K562 (cell line): ENCODE measurements around the gene SLC9B1. TPM values are rescaled to one million over a fixed set of nuclear protein-coding genes. Genes with fewer than 3 reads are reported as not detected.

ENCODE experiments used
- BCOR ChIP-seq: fragments of 450-650 bp; IDR thresholded peaks from 2 replicates; pipeline ENCODE4 v1.6.1; 2016
- BHLHE40 ChIP-seq: IDR thresholded peaks from 2 replicates; pipeline ENCODE4 v1.6.1; 2011; ENCODE audit warnings: low read length, improper control_type of control experiment
- CHD2 ChIP-seq: IDR thresholded peaks from 2 replicates; pipeline ENCODE4 v1.6.1; 2011; ENCODE audit warnings: low read depth, low read length
- FOXJ2 ChIP-seq: fragments of 200-800 bp; sonication (Bioruptor generic); IDR thresholded peaks from 2 replicates; pipeline ENCODE4 v1.6.1; 2016; ENCODE audit warnings: missing genetic modification characterization, missing compliant biosample characterization
- GTF2B ChIP-seq: IDR thresholded peaks from 2 replicates; pipeline ENCODE4 v1.6.1; 2011; ENCODE audit not compliant: insufficient read length; ENCODE audit errors: extremely low read depth
- MLX ChIP-seq, 2 experiments: fragments of 450-650 bp in 1 of 2; sonication (generic) in 1 of 2; formaldehyde crosslinking; conservative IDR thresholded peaks; 2 replicates each; pipeline versions ENCODE4 v1.4.0 to v1.8.1; 2020 to 2022; ENCODE audit warnings: mild to moderate bottlenecking in 1 of 2, missing genetic modification reagents in 1 of 2
- MNT ChIP-seq, 2 experiments: fragments of 450-650 bp; conservative IDR thresholded peaks; 2 replicates each; pipeline ENCODE4 v1.6.1; 2017; ENCODE audit warnings: mild to moderate bottlenecking in 2 of 2, moderate library complexity in 2 of 2
- NR1H2 ChIP-seq: sonication (generic); formaldehyde crosslinking; IDR thresholded peaks from 2 replicates; pipeline ENCODE4 v1.4.0; 2020; ENCODE audit warnings: mild to moderate bottlenecking, missing genetic modification reagents
- POLR2B ChIP-seq: fragments of 450-650 bp; IDR thresholded peaks from 2 replicates; pipeline ENCODE4 v1.6.1; 2018; ENCODE audit warnings: low read depth; ENCODE audit not compliant: partially characterized antibody
- SRSF1 ChIP-seq: fragments of 200-400 bp; formaldehyde crosslinking; IDR thresholded peaks from 2 replicates; pipeline ENCODE4 v1.6.1; 2017; ENCODE audit warnings: mild to moderate bottlenecking, low read depth, low read length, moderate library complexity
- TAF7 ChIP-seq: fragments of 450-650 bp; IDR thresholded peaks from 2 replicates; pipeline ENCODE4 v1.6.1; 2016; ENCODE audit warnings: missing genetic modification characterization, missing compliant biosample characterization
- ZBTB33 ChIP-seq: sonication (generic); formaldehyde crosslinking; IDR thresholded peaks from 2 replicates; pipeline ENCODE4 v1.8.1; 2023; ENCODE audit warnings: mild to moderate bottlenecking, missing genetic modification reagents
- ZBTB7A ChIP-seq: IDR thresholded peaks from 2 replicates; pipeline ENCODE4 v1.6.1; 2011; ENCODE audit warnings: low read depth, mild to moderate bottlenecking, low read length, moderate library complexity, borderline replicate concordance; ENCODE audit not compliant: control insufficient read depth
- ZNF24 ChIP-seq: fragments of 450-650 bp; IDR thresholded peaks from 2 replicates; pipeline ENCODE4 v1.6.1; 2016
- ZNF395 ChIP-seq: fragments of 200-800 bp; sonication (Bioruptor generic); IDR thresholded peaks from 2 replicates; pipeline ENCODE4 v1.6.1; 2017; ENCODE audit warnings: missing genetic modification characterization, missing compliant biosample characterization
- polyA plus RNA-seq, 8 experiments: library from polyadenylated mRNA; depleted of rRNA in 4 of 8; stranded (reverse) in 5 of 8; unstranded in 3 of 8; fragments of >200 nt; fragmentation: Nextera tagmentation in 2 of 8; fragmentation: Illumina TruSeq in 1 of 8; extraction: Ambion mirVana in 2 of 8; extraction: Trizol in 1 of 8; gene quantifications; 2 replicates each; pipeline versions ENCODE4 v1.2.1 to v1.2.3, GENCODE V29; 2011 to 2014; ENCODE audit warnings: inconsistent platforms in 1 of 8, missing spikeins in 1 of 8
- total RNA-seq, 7 experiments: library from RNA; depleted of rRNA in 6 of 7; stranded (reverse); fragments of >200 nt in 6 of 7; fragmentation: Illumina TruSeq in 2 of 7; extraction: Trizol in 2 of 7; gene quantifications; 2 replicates each; pipeline versions ENCODE4 v1.2.1 to v1.2.3, GENCODE V29; 2011 to 2021; ENCODE audit warnings: low replicate concordance in 1 of 7
- TF ChIP-seq, protein P1 (sequence below): sonication (generic); formaldehyde crosslinking; IDR thresholded peaks from 2 replicates; pipeline ENCODE4 v1.8.1; 2023; ENCODE audit warnings: mild to moderate bottlenecking, missing genetic modification reagents
- TF ChIP-seq, protein P2 (sequence below): sonication (generic); formaldehyde crosslinking; IDR thresholded peaks from 2 replicates; pipeline ENCODE4 v1.8.0; 2022; ENCODE audit warnings: mild to moderate bottlenecking, missing genetic modification reagents

Gene SLC9B1
- total and polyA plus RNA-seq, 9 of the 15 experiments (the other 6 are each of a cell fraction or from before 2014, with no cell fraction given): 0.21 to 1.3 (median 0.51) TPM

DNA sequence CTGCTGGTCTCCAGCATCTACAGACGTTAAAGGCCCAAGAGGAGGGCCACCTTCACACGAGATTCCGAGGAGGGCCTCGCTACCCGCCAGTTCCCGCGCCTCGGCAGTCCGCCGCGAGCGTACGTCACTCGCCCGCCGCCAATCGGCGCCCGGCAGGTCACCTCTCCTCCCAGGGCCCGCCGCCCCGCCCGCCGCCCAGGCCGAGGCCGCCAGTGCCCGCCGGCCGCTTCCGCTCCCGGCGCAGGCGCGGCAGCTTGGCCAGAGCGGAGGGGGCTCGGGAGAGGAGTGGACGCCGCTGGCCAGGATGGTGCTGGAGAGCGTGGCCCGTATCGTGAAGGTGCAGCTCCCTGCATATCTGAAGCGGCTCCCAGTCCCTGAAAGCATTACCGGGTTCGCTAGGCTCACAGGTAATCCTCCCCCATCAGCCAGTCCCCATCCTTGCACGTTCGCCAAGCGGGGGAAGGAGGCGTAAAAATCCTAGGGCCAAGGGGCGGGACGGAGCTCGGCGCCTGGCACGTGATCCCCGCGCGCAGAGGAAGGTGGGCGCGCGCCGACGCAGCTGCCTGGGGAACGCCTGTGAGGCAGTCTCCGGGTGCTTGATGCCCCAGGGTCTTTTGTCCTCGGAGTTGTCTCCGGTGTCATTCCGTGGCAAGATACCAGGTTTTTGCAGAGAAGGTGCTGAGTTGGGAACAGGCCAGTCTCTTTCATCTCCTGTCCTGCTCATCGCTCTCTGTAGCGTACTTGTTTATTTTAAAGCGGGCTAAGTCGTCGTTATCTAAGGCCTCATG lies 150.5 kb downstream of the SLC9B1 start, which contains the start of gene CISD2 (continued):
- TF ChIP-seq MLX (CRISPR knock-in tag; conservative IDR thresholded peaks at IDR 0.05) (0 out of 4 replicates have a peak, but pooled peaks of 1 of the 2 experiments have one; percentile 51), BHLHE40 (peak; percentile 99), ZBTB33 (CRISPR knock-in tag) (0 out of 2 replicates have a peak, but pooled peaks have one; percentile 48), NR1H2 (CRISPR knock-in tag) (peak; percentile 67; the same call in 1 of the 2 replicates), POLR2B (peak; percentile 83), SRSF1 (no peak), CHD2 (peak; percentile 83), GTF2B (no peak), MNT (conservative IDR thresholded peaks at IDR 0.05) (peak; percentile 81 to 91), ZNF24 (peak; percentile 38; the same call in 1 of the 2 replicates), BCOR (peak; percentile 40), ZNF395 (CRISPR knock-in tag) (0 out of 2 replicates have a peak, but pooled peaks have one; percentile 10), FOXJ2 (tag) (peak; percentile 79), ZBTB7A (peak; percentile 86), TAF7 (tag) (peak; percentile 61; the same call in 1 of the 2 replicates)
- TF ChIP-seq, protein P1, sequence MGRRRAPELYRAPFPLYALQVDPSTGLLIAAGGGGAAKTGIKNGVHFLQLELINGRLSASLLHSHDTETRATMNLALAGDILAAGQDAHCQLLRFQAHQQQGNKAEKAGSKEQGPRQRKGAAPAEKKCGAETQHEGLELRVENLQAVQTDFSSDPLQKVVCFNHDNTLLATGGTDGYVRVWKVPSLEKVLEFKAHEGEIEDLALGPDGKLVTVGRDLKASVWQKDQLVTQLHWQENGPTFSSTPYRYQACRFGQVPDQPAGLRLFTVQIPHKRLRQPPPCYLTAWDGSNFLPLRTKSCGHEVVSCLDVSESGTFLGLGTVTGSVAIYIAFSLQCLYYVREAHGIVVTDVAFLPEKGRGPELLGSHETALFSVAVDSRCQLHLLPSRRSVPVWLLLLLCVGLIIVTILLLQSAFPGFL: peak; percentile 44; the same call in 1 of the 2 replicates
- TF ChIP-seq, protein P2, sequence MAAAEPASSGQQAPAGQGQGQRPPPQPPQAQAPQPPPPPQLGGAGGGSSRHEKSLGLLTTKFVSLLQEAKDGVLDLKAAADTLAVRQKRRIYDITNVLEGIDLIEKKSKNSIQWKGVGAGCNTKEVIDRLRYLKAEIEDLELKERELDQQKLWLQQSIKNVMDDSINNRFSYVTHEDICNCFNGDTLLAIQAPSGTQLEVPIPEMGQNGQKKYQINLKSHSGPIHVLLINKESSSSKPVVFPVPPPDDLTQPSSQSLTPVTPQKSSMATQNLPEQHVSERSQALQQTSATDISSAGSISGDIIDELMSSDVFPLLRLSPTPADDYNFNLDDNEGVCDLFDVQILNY (CRISPR knock-in tag): 0 out of 2 replicates have a peak, but pooled peaks have one; percentile 70
